ENCODE data around the gene CALML5. TPM values are rescaled to one million over a fixed set of nuclear protein-coding genes. Genes with fewer than 3 reads are reported as not detected.
A peak's percentile ranks its signal among the peaks of the same experiment; 100 is the strongest.

CALML5 gene
- total and polyA plus RNA-seq, 2 of the 4 experiments (the other 2 are of a cell fraction), result not detected

GRCh38 chr10:5544216-5544805, 44.9 kb upstream of the CALML5 start:
- no peak overlapping the region for H4K91ac ChIP-seq (ENCODE audit: insufficient read depth, low read depth, low read length)
- peaks cover 0 to 20% of the 10 kb centered on the region in 2 experiments; a peak in 2 of 4 replicates for H3K79me1 ChIP-seq (ENCODE audit: low read depth in 1 of 2, low read length in 2 of 2)
- no peak overlapping the region for H3K9ac ChIP-seq (ENCODE audit: low read depth, low read length)
- peak overlapping the region; percentile 23 for H2AFZ ChIP-seq (replicated peaks; ENCODE audit: low read length, poor library complexity)
- no peak overlapping the region for H2BK5ac ChIP-seq (ENCODE audit: low read depth, low read length, poor library complexity, severe bottlenecking)
- TF ChIP-seq MXI1 (IDR thresholded peaks at IDR 0.05; ENCODE audit: borderline replicate concordance, low read depth, low read length), result no peak
- TF ChIP-seq SMC3 (IDR thresholded peaks at IDR 0.05; ENCODE audit: low read depth, low read length), result no peak
- TF ChIP-seq CTCF (conservative IDR thresholded peaks at IDR 0.05; ENCODE audit: low read depth, low read length), result no peak
- TF ChIP-seq CEBPB (IDR thresholded peaks at IDR 0.05; ENCODE audit: low read depth, low read length), result no peak
- TF ChIP-seq RFX5 (IDR thresholded peaks at IDR 0.05; ENCODE audit: low read depth, low read length), result no peak
- no peak for TF ChIP-seq USF2 (IDR thresholded peaks at IDR 0.05; ENCODE audit: low read depth, low read length)
- no peak for TF ChIP-seq BHLHE40 (IDR thresholded peaks at IDR 0.05; ENCODE audit: low read depth, low read length)
- TF ChIP-seq RAD21 (IDR thresholded peaks at IDR 0.05; ENCODE audit: low read length), result no peak
- no peak for TF ChIP-seq MAFK (IDR thresholded peaks at IDR 0.05; ENCODE audit: low read depth, low read length)
- no peak for TF ChIP-seq POLR2A (IDR thresholded peaks at IDR 0.05; ENCODE audit: low read depth, low read length)
- no peak for TF ChIP-seq CHD1 (IDR thresholded peaks at IDR 0.05; ENCODE audit: low read depth, low read length)
- CTCF ChIA-PET, result no interaction called here
- no peak overlapping the region for H4K5ac ChIP-seq (ENCODE audit: low read depth, low read length)
- no peak overlapping the region for H3K27ac ChIP-seq (ENCODE audit: insufficient read depth, low read length)
- no peak overlapping the region for H3K23ac ChIP-seq (ENCODE audit: low read depth, low read length)
- H3K4me3 ChIP-seq (ENCODE audit: insufficient read depth, low read depth, low read length), result no peak overlapping the region
- no peak overlapping the region for H3K56ac ChIP-seq (ENCODE audit: extremely low read depth, insufficient read depth, low read length)
- ATAC-seq (ENCODE audit: low read depth) (no peak), DNase-seq (no peak)
- peak overlapping the region; percentile 9; the same call in 1 of the 2 replicates for H3K18ac ChIP-seq (ENCODE audit: low read depth, low read length)
- H3K9me1 ChIP-seq (ENCODE audit: insufficient read depth, low read length), result peaks cover 30% of the 10 kb centered on the region
- H2AK5ac ChIP-seq (ENCODE audit: low read depth, low read length), result peak overlapping the region; percentile 90; the same call in 1 of the 2 replicates
- H3K14ac ChIP-seq (replicated peaks; ENCODE audit: low read depth, low read length), result peak overlapping the region; percentile 83
- BruUV-seq (replicated peaks), result no TSS peak
- H3K27me3 ChIP-seq (ENCODE audit: control insufficient read depth, insufficient read depth, low read length), result no peaks in the 10 kb centered on the region
- WGBS, 2 experiments (ENCODE audit: extremely low coverage in 2 of 2, insufficient read length in 1 of 2), result 80% methylated on average over 1 of the region's 6 CpGs; no CpG with 5 or more reads in 1 of the 2 experiments
- H2BK120ac ChIP-seq (ENCODE audit: low read depth, low read length), result peak overlapping the region; percentile 46; the same call in 1 of the 2 replicates
- H2AK9ac ChIP-seq (replicated peaks; ENCODE audit: low read depth, low read length, poor library complexity), result no peak overlapping the region
- H2BK15ac ChIP-seq (ENCODE audit: low read depth, low read length), result peak overlapping the region; percentile 83; the same call in 2 of the 3 replicates
- no peaks in the 10 kb centered on the region for H3K36me3 ChIP-seq (ENCODE audit: control insufficient read depth, insufficient read depth, low read length)
- intact Hi-C loops (cut with micrococcal nuclease), result no loop called here
- H4K20me1 ChIP-seq (ENCODE audit: insufficient read depth, low read length), result no peaks in the 10 kb centered on the region
- in situ Hi-C loops (cut with MboI; ENCODE audit: low sequenced_read_pairs), result no loop called here
- H3K9me3 ChIP-seq (ENCODE audit: control insufficient read depth, insufficient read depth, low read length), result peaks cover 7% of the 10 kb centered on the region; the same call in 1 of the 2 replicates
- H3K4me1 ChIP-seq (ENCODE audit: control insufficient read depth, insufficient read depth, low read length), result peaks cover 40% of the 10 kb centered on the region
- POLR2A ChIA-PET (ENCODE audit: unreplicated experiment), result no interaction called here
- dilution Hi-C loops (cut with HindIII; ENCODE audit: low sequenced_read_pairs, unreplicated experiment), result no loop called here
- no peak overlapping the region for H3K4me2 ChIP-seq (ENCODE audit: low read depth, low read length)
- peak overlapping the region in 1 of 2 experiments; percentile 45; a peak in 2 of 4 replicates for H4K8ac ChIP-seq (ENCODE audit: low read depth in 2 of 2, low read length in 2 of 2)
- peak overlapping the region; percentile 77; the same call in 1 of the 2 replicates for H3K4ac ChIP-seq (ENCODE audit: low read depth, low read length)
- peak overlapping the region; percentile 33; the same call in 1 of the 2 replicates for H2BK20ac ChIP-seq (ENCODE audit: low read depth, low read length)

Measured in IMR-90 (cell line).